GM19025 (cell line): ENCODE data around the gene DOK4.
"Not testable (repeated sequence)": the region's sequence is repeated elsewhere in the genome, so short reads cannot be mapped to it uniquely, and the experiment has no call there.

Experiments used
- ATAC-seq: cut with Tn5 transposase; IDR thresholded peaks from one replicate; pipeline ENCODE4 v1.9.1; 2021; ENCODE audit warnings: mild to moderate bottlenecking, low read depth, moderate library complexity; ENCODE audit not compliant: unreplicated experiment

The DOK4 gene

GRCh38 chr16:57462209-57462977 lies 23.9 kb downstream of the DOK4 start, which contains the start of gene POLR2C:
Gene POLR2C (plus strand): TSS chr16:57462679. CDS start chr16:57462725, 46 bp downstream.
- peak; percentile 94 for ATAC-seq

GRCh38 chr16:57452021-57452420 lies 34.3 kb downstream of the DOK4 start:
- ATAC-seq = no peak

DNA sequence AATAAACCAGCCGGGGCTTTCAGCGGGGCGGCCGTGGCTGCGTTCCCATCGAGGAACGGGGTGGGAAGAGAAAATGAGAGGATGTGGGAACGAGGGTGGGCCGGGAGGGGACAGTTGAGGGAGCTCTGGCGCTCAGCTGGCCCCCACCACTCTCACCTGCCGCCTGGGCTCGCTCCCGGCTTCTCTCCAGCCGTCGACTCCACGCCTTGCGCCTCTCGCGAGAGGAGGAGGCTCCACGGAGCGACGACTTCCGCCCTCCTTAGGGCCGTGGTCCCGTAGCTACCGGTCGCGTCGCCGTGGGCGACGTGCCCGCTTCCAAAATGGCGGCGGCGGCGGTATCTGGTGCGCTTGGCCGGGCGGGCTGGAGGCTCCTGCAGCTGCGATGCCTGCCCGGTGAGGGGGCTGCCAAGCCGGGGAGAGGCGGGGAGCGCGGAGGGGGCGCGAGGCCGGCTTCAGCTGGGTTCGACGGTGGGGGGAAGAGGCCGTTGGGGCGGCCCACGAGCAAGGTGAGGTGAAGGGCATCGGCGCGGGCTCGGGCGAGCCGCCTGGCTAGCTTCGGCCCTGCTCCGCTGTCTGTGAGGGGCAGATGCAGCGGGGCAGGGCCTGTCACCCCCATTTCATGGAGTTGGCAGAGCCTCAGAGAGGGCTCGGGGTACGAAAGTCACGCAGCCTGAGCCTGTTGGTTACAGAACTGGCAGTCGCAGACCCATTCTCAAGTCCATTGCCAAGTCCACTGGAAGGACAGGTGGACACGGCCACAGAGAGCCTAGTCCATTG lies 38.9 kb downstream of the DOK4 start, which contains the start of the genes CIAPIN1 and COQ9:
Gene CIAPIN1 (minus strand): TSS at position 200 of the 777 bp plus-strand sequence. CDS start 6,457 bp downstream, outside the sequence.
Gene COQ9 (plus strand): TSS at position 294 of the 777 bp plus-strand sequence. CDS start 27 bp downstream, at position 321.
- peak; percentile 99 for ATAC-seq

DNA sequence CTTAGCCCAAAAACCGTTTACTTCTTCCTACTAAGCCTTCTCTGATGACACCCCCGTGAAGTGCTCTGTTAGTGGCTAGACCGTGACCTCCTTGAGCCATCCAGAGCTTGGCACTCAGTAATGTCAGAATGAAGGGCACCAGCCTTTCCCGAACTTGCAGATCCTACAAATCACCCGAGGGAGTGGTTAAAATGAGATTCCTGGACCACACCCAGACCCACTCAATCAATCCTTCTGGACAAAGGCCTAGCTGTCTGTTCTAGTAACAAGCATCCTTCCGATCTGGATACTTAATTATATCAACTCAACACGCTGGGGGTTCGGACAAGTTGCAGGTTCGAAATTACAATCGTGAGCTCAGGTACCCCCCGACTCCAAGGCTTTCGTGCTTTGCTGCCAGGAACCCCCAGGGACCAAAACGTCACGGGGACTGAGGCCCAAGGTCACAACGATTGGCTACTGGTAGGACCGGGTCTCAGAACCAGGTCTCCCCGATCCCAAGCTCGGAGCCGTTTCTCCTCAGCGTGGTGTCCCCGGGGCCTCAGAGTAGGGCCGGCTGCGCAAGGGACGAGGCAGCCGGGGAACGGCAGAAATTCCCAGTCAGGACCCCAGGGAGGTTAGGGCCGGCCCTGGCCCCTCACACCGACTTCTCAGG lies 39.6 kb downstream of the DOK4 start:
- peak; percentile 22 for ATAC-seq

DNA sequence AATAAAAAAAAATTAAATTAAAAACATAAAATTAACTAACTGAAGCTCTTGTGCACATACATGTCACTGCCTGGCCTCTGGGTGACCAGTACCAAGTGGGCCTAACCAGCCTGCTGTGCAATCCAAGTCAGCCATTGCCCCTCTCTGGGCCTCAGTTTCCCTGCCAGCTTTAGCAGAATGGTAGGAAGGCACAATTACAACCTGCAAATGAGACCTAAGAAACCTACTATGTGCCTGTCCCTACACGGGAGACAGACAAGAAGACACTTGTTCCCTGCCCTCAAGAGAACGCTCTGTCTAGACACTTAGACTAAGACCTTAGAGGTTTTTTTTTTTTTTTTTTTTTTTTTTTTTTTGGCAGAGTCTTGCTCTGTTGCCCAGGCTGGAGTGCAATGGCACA lies 40.8 kb downstream of the DOK4 start:
- no peak for ATAC-seq

- ATAC-seq = no peak
These were observed 41.6 kb downstream of the DOK4 start for GRCh38 chr16:57444711-57445110.

DNA sequence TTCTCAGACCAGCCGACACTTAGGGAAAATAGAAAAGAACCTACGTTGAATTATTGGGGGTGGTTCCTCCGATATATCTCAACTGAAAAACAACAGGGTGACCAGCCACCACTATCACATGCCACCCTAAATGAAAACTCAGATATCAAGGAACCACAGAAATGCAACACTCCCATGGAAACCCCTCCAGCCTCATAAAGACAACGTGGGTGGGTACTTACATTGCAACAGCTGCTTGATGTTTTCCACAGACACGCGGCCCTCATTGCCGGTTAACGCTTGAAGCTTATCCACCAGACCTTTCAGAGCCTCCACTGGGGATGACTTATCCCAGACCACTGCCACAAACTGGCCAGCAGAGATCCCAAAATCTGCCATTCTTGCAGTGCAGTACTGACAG lies 45.7 kb downstream of the DOK4 start:
- not testable (repeated sequence) for ATAC-seq

- ATAC-seq = not testable (repeated sequence)
These were observed 46.3 kb downstream of the DOK4 start for GRCh38 chr16:57439947-57440346.

DNA sequence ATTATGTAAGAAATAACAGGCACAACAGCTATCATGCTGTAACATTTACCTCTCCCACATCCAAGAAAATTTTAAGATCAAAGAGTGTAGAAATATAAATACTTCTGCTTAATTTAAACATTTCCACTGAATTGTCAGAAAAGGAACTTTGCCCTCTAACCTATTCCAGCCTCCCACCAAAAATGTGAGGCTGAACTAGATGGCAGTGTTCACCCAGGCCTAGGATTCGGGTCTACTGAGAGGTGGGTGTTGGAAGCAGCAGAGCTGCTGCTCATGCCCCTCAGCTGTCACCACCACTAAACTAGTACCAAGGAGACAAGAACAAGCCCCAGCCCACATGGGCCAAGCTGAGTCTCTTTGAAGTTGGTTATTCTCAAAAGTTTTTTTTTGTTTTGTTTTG lies 50.5 kb downstream of the DOK4 start:
- no peak for ATAC-seq

DNA sequence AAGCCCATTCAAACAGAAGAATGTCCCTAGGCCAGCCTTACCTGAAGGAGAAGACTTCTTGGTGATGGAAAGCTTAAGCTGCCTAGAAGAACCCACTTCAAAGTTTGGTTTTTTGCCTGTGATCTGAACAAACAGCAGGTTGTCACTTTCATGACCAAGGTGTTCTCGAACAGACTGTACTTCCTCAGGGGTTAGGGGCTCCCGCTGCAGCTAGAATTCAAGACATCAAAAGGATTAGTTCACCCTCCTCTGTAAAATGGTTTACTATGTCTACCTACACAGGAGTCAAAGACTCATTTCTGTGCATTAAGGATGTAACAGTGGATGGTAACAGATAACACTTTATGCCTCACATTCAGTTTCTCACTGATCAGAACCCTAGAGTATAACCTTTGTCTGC lies 52.3 kb downstream of the DOK4 start:
- no peak for ATAC-seq

DNA sequence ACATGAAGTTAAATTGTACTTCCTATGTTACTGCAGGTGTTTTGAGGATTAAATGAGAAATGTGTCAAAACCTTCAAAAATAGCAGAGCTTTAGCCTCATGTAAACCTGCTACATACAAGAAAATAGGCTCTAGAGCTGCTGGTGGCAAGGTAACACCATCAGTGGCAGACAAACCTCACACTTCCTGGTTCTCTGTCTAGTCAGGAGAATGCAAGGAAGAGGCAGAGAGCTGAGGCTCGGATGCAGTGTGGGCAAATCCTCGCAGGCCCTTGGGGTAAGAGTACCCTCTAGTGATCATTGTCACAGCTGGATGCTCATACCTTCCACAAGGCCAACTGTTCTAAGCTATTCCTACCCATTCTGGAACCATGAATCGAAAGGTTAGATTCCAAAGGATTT lies 53.3 kb downstream of the DOK4 start:
- ATAC-seq = no peak

GRCh38 chr16:57432505-57432904 lies 53.8 kb downstream of the DOK4 start:
- no peak for ATAC-seq

DNA sequence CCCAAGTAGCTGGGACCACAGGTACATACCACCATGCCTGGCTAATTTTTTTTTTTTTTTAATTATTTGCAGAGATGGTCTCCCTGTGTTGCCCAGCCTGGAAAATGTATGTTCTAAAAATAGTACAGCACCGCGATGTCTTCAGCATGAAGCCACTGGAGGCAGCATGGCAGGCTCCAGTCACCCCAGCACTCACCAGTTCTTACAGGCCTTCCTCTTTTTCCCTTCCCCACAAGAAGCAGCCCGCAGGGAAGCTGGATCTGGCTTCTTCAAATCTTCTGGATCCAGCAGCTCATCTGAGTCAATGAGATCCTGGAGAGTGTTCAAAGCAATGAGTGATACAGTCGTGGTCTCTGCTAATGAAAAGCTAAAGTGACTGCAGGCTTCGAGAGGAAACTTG lies 55.3 kb downstream of the DOK4 start:
- ATAC-seq = no peak

DNA sequence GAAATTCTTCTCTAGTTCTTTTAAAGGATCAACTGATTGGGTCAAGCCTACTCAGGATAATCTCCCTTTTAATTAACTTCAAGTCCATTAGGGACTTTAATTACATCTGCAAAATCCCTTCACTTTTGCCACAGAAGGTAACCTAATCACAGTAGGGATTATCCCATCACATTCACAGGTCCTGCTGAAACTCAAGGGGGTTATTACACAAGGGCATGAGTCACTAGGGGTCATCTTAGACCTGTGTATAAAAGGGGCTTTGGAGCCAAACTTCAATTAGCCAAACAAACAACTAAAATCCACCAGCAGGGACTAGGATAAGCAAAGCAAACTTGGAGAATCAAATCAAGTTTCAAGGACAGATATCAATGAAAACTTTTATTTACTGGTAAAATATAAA lies 58.5 kb downstream of the DOK4 start:
- ATAC-seq = no peak

DNA sequence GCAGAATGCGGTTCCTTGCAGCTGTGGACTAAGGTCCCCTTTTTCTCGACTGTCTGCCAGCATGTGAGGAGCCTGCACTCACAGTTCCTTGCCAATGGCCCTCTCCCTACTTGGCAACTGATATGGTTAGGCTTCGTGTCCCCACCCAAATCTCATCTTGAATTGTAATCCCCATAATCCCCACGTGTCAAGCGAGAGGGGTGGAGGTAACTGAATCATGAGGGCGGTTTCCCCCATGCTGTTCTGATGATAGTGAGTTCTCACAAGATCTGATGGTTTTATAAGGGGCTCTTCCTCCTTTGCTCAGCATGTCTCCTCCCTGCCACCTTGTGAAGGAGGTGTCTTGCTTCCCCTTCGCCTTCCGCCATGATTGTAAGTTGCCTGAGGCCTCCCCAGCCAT lies 59.0 kb downstream of the DOK4 start:
- ATAC-seq = no peak

GRCh38 chr16:57426356-57426755 lies 59.9 kb downstream of the DOK4 start:
- ATAC-seq = no peak

DNA sequence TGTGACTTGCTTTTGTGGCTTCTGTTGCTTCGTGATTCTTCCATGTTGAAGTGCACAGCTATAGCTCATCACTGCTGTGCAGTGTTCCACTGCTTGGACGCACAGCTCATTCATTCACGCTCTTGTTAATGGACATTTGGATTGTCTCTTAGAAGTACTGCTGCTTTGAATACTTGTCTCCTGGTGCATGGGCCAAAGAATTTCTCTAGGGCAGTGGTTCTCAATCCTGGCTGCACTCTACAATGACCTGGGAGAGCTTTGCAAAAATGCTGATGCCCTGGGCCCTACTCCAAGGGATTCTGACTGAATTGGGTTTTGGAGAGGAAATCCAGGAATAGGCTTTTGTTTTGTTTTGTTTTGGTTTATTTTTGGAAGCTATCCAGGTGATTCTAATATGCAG lies 61.7 kb downstream of the DOK4 start:
- ATAC-seq = no peak

DNA sequence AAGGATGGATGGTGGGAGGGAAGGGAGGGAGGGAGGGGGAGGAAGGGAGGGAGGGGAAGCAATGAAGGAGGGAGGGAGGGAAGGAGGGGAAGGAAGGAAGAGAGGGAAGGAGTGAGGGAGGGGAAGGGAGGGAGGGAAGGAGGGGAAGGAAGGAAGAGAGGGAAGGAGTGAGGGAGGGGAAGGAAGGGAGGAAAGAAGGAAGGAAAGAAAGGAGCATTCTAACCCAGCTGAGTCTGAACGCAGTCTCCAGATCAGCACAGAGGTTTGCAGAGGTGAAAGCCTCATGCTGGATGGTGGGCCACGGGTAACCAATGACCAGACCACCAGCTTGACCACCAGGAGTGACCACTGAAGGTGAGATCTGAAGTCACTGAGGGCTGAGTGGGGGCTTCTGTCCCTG lies 63.1 kb downstream of the DOK4 start:
- ATAC-seq = no peak

GRCh38 chr16:57422026-57422944 lies 64.0 kb downstream of the DOK4 start:
- ATAC-seq = no peak
